Activated CD4-positive, alpha-beta T cell treated with anti-CD3 and anti-CD28 coated beads, Interleukin-2, amount 10 ng/mL, durations not matched to agents 7 days and 5 days (primary cell): ENCODE results near the gene PGGT1B. TPM values are rescaled to one million over a fixed set of nuclear protein-coding genes. Genes with fewer than 3 reads are reported as not detected.
A peak's percentile ranks its signal among the peaks of the same experiment; 100 is the strongest.

Experiments
- CTCF ChIA-PET: fragments of 350-600 bp; sonication (Branson Sonifier 250); formaldehyde crosslinking; loops from one replicate; lab custom pipeline; 2021; ENCODE audit warnings: antibody characterized with exemption; lab: Charles Lee
- POLR2A ChIA-PET: fragments of 350-600 bp; sonication (Branson Sonifier 250); formaldehyde crosslinking; loops from one replicate; lab custom pipeline; 2021; ENCODE audit warnings: antibody characterized with exemption; lab: Charles Lee
- DNase-seq: peaks from one replicate; pipeline ENCODE4 v3.0.0-alpha.2; 2020
- H3K27ac Mint-ChIP-seq: one replicate; pipeline ENCODE4 v1.8.0; 2021; ENCODE audit warnings: mild to moderate bottlenecking, moderate library complexity, mixed read lengths
- H3K27me3 Mint-ChIP-seq: one replicate; pipeline ENCODE4 v1.8.0; 2021; ENCODE audit warnings: mixed read lengths
- H3K36me3 Mint-ChIP-seq: one replicate; pipeline ENCODE4 v1.8.0; 2021; ENCODE audit warnings: low read depth, mixed read lengths
- H3K4me1 Mint-ChIP-seq: one replicate; pipeline ENCODE4 v1.8.0; 2021; ENCODE audit warnings: mixed read lengths
- H3K4me3 Mint-ChIP-seq: one replicate; pipeline ENCODE4 v1.8.0; 2021; ENCODE audit warnings: mild to moderate bottlenecking, moderate library complexity, mixed read lengths
- H3K9me3 Mint-ChIP-seq: one replicate; pipeline ENCODE4 v1.8.0; 2021; ENCODE audit warnings: mixed read lengths
- total RNA-seq, 2 experiments: library from RNA; stranded (reverse); gene quantifications; one replicate each; pipeline ENCODE4 v1.2.3, GENCODE V29; 2021

The PGGT1B gene
- total RNA-seq: 10 to 100 TPM; 43.6 to 44.5 TPM

- Mint-ChIP-seq H3K36me3 (peaks cover 17% of the 10 kb centered on the region), H3K9me3 (peaks cover 7% of the 10 kb centered on the region), H3K4me1 (peaks cover 43% of the 10 kb centered on the region), H3K27me3 (no peaks in the 10 kb centered on the region), H3K27ac (peak within 1 kb of the TSS; percentile 95), H3K4me3 (peak within 1 kb of the TSS; percentile 97)
- DNase-seq: peak; percentile 74
- ChIA-PET POLR2A (interaction anchor here (1.3 kb wide), 1 partner anchor 34 kb away, joined by 3 read pairs; no protein-coding TSS in a partner anchor), CTCF (no interaction called here)
Observed at GRCh38 chr5:115262321-115263077, at the start of gene PGGT1B. PGGT1B (minus strand) TSS chr5:115262877; CDS start chr5:115262851, 26 bp downstream.

DNA sequence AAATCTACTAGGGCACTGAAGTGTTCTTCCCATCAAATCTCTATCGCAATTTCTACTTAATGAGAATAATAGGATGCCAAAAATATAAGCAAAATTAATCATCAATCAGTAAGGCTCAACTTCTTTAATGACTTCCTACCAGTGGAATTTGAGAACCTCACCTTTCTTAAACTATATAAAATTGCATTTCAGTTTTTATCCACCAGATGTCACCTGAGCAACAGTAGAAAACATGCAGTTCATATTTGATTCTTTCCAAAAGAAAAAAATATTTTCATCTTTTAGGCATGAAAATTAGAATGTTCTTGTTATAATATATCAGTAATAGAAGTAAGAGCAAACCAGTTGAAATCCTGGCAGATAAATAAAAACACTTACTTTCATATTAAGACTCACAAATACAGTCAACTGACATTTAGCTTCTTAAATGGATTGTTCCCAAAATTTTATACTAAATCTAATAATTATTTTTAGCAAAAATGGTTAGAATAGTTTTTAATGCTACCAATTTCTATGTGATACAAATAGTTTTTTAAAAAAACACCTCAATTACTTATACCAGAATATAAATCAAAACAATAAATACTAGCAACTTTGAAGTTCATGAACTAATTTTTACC, 47.2 kb upstream of the PGGT1B start:
- ChIA-PET POLR2A (no interaction called here), CTCF (interaction anchor here (1.2 to 2.2 kb wide), 2 partner anchors 14 to 265 kb away, joined by 3 to 10 read pairs; partner anchors contain the start of gene CCDC112)
- no peaks in the 10 kb centered on the region for H3K9me3 Mint-ChIP-seq
- no peaks in the 10 kb centered on the region for H3K36me3 Mint-ChIP-seq
- H3K4me1 Mint-ChIP-seq: no peaks in the 10 kb centered on the region
- H3K4me3 Mint-ChIP-seq: no peak overlapping the region
- DNase-seq: no peak
- H3K27ac Mint-ChIP-seq: no peak overlapping the region
- H3K27me3 Mint-ChIP-seq: peaks cover 41% of the 10 kb centered on the region

GRCh38 chr5:115308815-115309214, 46.1 kb upstream of the PGGT1B start:
- Mint-ChIP-seq H3K4me3 (no peak overlapping the region), H3K36me3 (no peaks in the 10 kb centered on the region), H3K27ac (no peak overlapping the region), H3K9me3 (no peaks in the 10 kb centered on the region), H3K4me1 (no peaks in the 10 kb centered on the region), H3K27me3 (peaks cover 38% of the 10 kb centered on the region)
- ChIA-PET POLR2A (no interaction called here), CTCF (interaction anchor here (0.6 to 2.2 kb wide), 3 partner anchors 11 to 266 kb away, joined by 3 to 10 read pairs (median 3); partner anchors contain the start of gene CCDC112)
- no peak for DNase-seq

DNA sequence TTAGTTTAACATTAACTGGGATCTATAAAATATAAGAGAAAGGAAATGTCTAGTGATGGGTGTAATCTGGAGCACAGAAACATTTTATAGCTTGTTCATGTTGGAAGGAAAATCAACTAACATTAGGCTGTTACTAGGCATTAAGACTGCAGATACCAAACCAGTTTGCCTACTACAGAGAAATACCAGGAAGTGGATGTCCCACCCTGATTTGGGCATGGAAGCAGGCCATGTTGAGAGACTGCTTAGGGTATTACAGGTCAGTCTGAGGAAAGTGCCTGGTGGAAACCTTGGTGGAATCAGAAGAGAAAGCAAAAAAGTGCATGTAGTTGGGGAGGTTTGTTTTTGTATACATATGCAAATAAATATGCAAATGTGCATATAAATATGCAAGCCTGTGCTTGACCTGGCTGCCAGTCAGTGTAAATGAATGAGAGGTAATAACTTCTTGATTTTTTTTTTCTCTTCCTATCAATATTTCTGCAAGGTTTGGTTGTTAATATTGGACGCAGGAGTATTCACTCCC, 43.4 kb upstream of the PGGT1B start:
- DNase-seq: no peak
- ChIA-PET CTCF (interaction anchor here (0.6 to 0.7 kb wide), 2 partner anchors 11 to 262 kb away, joined by 3 read pairs; no protein-coding TSS in a partner anchor), POLR2A (no interaction called here)
- H3K36me3 Mint-ChIP-seq: no peaks in the 10 kb centered on the region
- no peaks in the 10 kb centered on the region for H3K9me3 Mint-ChIP-seq
- H3K4me1 Mint-ChIP-seq: no peaks in the 10 kb centered on the region
- H3K27ac Mint-ChIP-seq: no peak overlapping the region
- no peak overlapping the region for H3K4me3 Mint-ChIP-seq
- H3K27me3 Mint-ChIP-seq: peaks cover 37% of the 10 kb centered on the region

DNA sequence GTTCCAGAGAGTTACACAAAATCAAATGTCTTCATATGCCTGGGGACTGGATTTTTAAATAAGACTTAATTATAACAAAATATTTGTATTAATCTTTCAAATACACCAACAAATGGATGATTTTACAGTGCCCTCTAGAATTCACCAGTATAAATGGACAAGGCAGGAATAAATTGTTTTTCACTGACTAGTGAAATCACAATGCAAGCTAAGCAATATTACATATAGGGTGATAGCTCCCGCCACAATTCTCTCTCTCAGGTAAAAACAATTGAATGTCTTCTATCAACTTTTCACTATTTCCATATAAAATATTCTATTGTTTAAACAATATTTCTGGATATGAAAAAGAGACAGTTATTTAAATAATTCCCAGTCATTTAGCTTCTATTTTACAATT, 41.8 kb upstream of the PGGT1B start:
- no peak for DNase-seq
- CTCF ChIA-PET: interaction anchor here (1.0 kb wide), 1 partner anchor 270 kb away, joined by 3 read pairs; no protein-coding TSS in a partner anchor
- no peak overlapping the region for H3K4me3 Mint-ChIP-seq
- peaks cover 39% of the 10 kb centered on the region for H3K27me3 Mint-ChIP-seq
- H3K9me3 Mint-ChIP-seq: no peaks in the 10 kb centered on the region
- H3K36me3 Mint-ChIP-seq: no peaks in the 10 kb centered on the region
- no peak overlapping the region for H3K27ac Mint-ChIP-seq
- POLR2A ChIA-PET: no interaction called here
- H3K4me1 Mint-ChIP-seq: no peaks in the 10 kb centered on the region

DNA sequence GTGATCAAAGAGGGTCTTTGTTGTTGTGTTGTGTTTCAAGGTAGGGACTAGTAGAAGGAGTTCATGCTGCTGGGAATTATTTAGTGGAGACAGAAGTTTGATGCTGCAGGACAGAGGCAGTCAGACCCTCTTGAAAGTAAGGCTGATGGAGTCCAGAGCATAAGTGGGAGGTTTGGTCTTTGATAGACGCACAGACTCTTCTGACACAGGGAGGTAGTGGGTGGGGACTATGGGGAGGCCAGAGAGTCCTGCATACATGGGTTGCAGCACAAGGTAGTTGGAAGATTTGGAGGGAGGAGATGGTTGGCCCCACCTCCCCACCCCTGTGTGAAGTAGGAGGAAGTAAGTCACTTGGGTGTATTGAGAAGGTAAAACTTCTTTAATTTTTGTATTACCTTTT, 36.1 kb upstream of the PGGT1B start:
- CTCF ChIA-PET: no interaction called here
- Mint-ChIP-seq H3K27ac (no peak overlapping the region), H3K9me3 (no peaks in the 10 kb centered on the region), H3K4me3 (no peak overlapping the region), H3K36me3 (no peaks in the 10 kb centered on the region), H3K4me1 (peaks cover 13% of the 10 kb centered on the region), H3K27me3 (peaks cover 35% of the 10 kb centered on the region)
- no peak for DNase-seq
- POLR2A ChIA-PET: no interaction called here

GRCh38 chr5:115297031-115297430, 34.4 kb upstream of the PGGT1B start:
- CTCF ChIA-PET: interaction anchor here (0.6 kb wide), 1 partner anchor 80 kb away, joined by 3 read pairs; no protein-coding TSS in a partner anchor
- peak overlapping the region; percentile 34 for H3K4me3 Mint-ChIP-seq

GRCh38 chr5:115296124-115297022, 33.7 kb upstream of the PGGT1B start, which contains the start of gene CCDC112:
CCDC112 (minus strand) TSS chr5:115296654; CDS start chr5:115296543, 111 bp downstream.
- Mint-ChIP-seq H3K27ac (peak within 1 kb of the TSS; percentile 10), H3K9me3 (peaks cover 5% of the 10 kb centered on the region), H3K4me3 (peak within 1 kb of the TSS; percentile 77), H3K27me3 (peaks cover 42% of the 10 kb centered on the region), H3K36me3 (peaks cover 2% of the 10 kb centered on the region), H3K4me1 (peaks cover 13% of the 10 kb centered on the region)
- CTCF ChIA-PET: interaction anchor here (0.6 to 1.5 kb wide), 3 partner anchors 13 to 81 kb away, joined by 3 to 5 read pairs (median 3); no protein-coding TSS in a partner anchor
- peak; percentile 80 for DNase-seq
- POLR2A ChIA-PET: interaction anchor here (0.6 to 0.9 kb wide), 2 partner anchors 35 to 52 kb away, joined by 3 to 4 read pairs; no protein-coding TSS in a partner anchor

More at GRCh38 chr5:115297031-115297430, 34.4 kb upstream of the PGGT1B start:
- Mint-ChIP-seq H3K27ac (no peak overlapping the region), H3K9me3 (peaks cover 4% of the 10 kb centered on the region), H3K4me1 (peaks cover 13% of the 10 kb centered on the region), H3K27me3 (peaks cover 37% of the 10 kb centered on the region), H3K36me3 (peaks cover under 1% of the 10 kb centered on the region)
- POLR2A ChIA-PET: interaction anchor here (0.6 kb wide), 1 partner anchor 267 kb away, joined by 3 read pairs; no protein-coding TSS in a partner anchor
- DNase-seq: no peak

- peak overlapping the region; percentile 77 for H3K4me3 Mint-ChIP-seq
- H3K9me3 Mint-ChIP-seq: peaks cover 5% of the 10 kb centered on the region
- peaks cover 13% of the 10 kb centered on the region for H3K4me1 Mint-ChIP-seq
- POLR2A ChIA-PET: interaction anchor here (0.6 to 0.9 kb wide), 2 partner anchors 34 to 53 kb away, joined by 3 to 4 read pairs; no protein-coding TSS in a partner anchor
- peak overlapping the region; percentile 10 for H3K27ac Mint-ChIP-seq
- CTCF ChIA-PET: interaction anchor here (1.1 to 1.5 kb wide), 2 partner anchors 13 to 31 kb away, joined by 3 to 5 read pairs; no protein-coding TSS in a partner anchor
- H3K36me3 Mint-ChIP-seq: peaks cover 2% of the 10 kb centered on the region
- DNase-seq: no peak
- peaks cover 39% of the 10 kb centered on the region for H3K27me3 Mint-ChIP-seq
Observed at GRCh38 chr5:115295777-115296123, 33.1 kb upstream of the PGGT1B start.

- Mint-ChIP-seq H3K27me3 (peaks cover 25% of the 10 kb centered on the region), H3K4me1 (peaks cover 8% of the 10 kb centered on the region), H3K4me3 (no peak overlapping the region), H3K36me3 (peaks cover 2% of the 10 kb centered on the region), H3K27ac (no peak overlapping the region), H3K9me3 (peaks cover 5% of the 10 kb centered on the region)
- ChIA-PET CTCF (no interaction called here), POLR2A (no interaction called here)
- no peak for DNase-seq
Observed at GRCh38 chr5:115291397-115291796, 28.7 kb upstream of the PGGT1B start.

DNA sequence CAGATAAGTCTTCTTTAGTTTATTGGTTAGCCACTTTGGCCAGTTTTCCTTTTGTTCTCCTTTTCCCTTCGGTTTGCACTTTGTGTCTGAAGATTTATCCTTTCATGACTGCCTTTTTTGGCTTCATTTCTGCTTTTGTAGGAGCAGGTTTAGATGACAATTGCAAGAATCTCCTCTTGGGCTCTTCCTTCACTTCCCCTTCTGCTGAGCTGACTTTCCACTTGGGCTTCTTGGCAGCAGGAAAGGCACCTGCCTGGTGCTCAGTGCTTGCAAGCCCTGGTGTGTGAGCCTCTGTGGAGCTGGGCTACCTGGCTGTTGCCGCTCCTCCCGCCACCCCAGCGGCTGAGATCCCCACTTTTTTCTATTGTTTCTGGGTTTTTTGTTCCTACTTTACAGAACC, 26.4 kb upstream of the PGGT1B start:
- Mint-ChIP-seq H3K9me3 (peaks cover 5% of the 10 kb centered on the region), H3K36me3 (peaks cover 2% of the 10 kb centered on the region), H3K27ac (no peak overlapping the region), H3K4me3 (no peak overlapping the region), H3K27me3 (peaks cover 13% of the 10 kb centered on the region), H3K4me1 (peaks cover 7% of the 10 kb centered on the region)
- no peak for DNase-seq
- POLR2A ChIA-PET: no interaction called here
- CTCF ChIA-PET: no interaction called here

DNA sequence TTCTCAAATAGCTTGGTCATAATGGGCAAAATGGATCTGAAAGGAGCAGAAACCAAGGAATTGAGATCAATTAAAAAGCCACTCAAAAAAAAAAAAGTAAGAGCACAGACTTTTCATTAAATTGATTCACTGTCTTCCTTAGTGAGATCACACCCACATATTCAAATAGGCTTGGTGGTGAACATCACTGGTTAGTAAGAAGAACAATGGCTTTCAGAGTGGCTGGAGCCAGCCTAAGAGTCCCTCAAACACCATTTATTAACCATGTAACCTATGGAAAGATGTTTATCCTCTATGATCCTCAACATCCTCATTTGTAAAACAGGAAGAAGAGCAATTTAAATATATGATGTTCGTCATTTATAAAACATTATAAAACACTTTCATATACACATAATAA, 21.3 kb upstream of the PGGT1B start:
- POLR2A ChIA-PET: no interaction called here

More for the DNA sequence above, 21.3 kb upstream of the PGGT1B start:
- no peak for DNase-seq
- H3K27me3 Mint-ChIP-seq: no peaks in the 10 kb centered on the region
- no peaks in the 10 kb centered on the region for H3K9me3 Mint-ChIP-seq
- H3K4me1 Mint-ChIP-seq: peaks cover 7% of the 10 kb centered on the region
- no peak overlapping the region for H3K4me3 Mint-ChIP-seq
- CTCF ChIA-PET: no interaction called here
- no peak overlapping the region for H3K27ac Mint-ChIP-seq
- H3K36me3 Mint-ChIP-seq: no peaks in the 10 kb centered on the region
